SK-N-MC (cell line): Measurements from ENCODE around the gene GREB1.

Experiments used
- DNase-seq: peaks from one replicate; pipeline ENCODE4 v3.0.0-alpha.2; 2011; ENCODE audit warnings: low read depth, low spot score
- H3K27ac ChIP-seq: fragments of 200-600 bp; sonication (generic); 2 replicates; pipeline ENCODE4 v1.5.1; 2016; ENCODE audit warnings: mixed run types
- H3K36me3 ChIP-seq: fragments of 200-600 bp; sonication (generic); 2 replicates; pipeline ENCODE4 v1.6.1; 2017; ENCODE audit warnings: antibody characterized with exemption, low read length, mixed read lengths; ENCODE audit not compliant: insufficient read depth
- H3K4me3 ChIP-seq: fragments of 200-600 bp; sonication (generic); 2 replicates; pipeline ENCODE4 v1.5.1; 2016
- H3K9ac ChIP-seq: fragments of 200-600 bp; sonication (generic); 2 replicates; pipeline ENCODE4 v1.8.0; 2017; ENCODE audit warnings: mixed run types, mixed read lengths; ENCODE audit not compliant: insufficient read length
- H3K9me3 ChIP-seq: fragments of 200-600 bp; sonication (generic); 2 replicates; pipeline ENCODE4 v1.6.1; 2017; ENCODE audit warnings: low read depth, mild to moderate bottlenecking, antibody characterized with exemption, low read length, moderate library complexity, mixed read lengths
- EZH2 ChIP-seq: fragments of 200-600 bp; sonication (generic); IDR thresholded peaks from one replicate; pipeline ENCODE4 v1.6.1; 2017; ENCODE audit warnings: antibody characterized with exemption
- FOXP2 ChIP-seq: optimal IDR thresholded peaks from 2 replicates; pipeline ENCODE3; 2011; ENCODE audit warnings: mild to moderate bottlenecking, moderate library complexity; ENCODE audit not compliant: insufficient read depth; ENCODE audit errors: extremely low read length, control extremely low read depth
- POLR2AphosphoS5 ChIP-seq: IDR thresholded peaks from 2 replicates; pipeline ENCODE4 v1.6.1; 2012; ENCODE audit warnings: mild to moderate bottlenecking, low read depth, low read length, borderline replicate concordance

GREB1 gene

DNA sequence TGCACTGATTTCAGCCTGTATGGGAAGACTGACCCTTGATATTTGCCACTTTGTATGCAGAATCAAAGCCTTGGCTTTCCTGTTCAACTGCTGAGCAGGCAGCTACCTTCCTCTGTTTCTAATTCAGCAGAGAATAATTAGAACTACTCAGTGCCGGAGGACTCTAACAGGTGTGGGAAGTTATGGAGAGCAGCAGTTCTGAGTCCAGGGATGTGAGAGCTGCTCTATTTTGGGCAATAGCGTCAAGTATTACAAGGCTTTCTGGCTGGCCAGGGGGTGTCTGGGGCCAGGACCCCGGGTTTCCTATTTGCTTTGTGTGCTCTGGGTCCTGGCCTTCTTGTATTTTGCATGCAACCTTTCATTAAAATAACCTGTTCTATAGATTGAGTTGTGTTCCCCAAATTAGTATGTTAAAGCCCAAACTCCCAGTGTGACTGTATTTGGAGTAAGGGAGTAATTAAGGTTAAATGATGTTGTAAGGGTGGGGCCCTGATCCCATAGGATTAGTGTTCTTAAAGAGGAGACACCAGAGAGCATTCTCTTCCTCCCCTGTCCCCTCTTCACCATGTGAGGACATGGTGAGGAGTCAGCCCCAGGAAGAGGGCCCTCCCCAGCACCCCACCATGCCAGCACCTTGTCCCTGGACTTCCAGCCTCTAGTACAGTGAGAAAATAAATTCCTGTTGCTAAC lies 141.7 kb downstream of the GREB1 start:
- Histone ChIP-seq H3K9ac (no peak overlapping the region), H3K36me3 (no peaks in the 10 kb centered on the region), H3K27ac (no peak overlapping the region), H3K9me3 (no peaks in the 10 kb centered on the region), H3K4me3 (no peak overlapping the region)
- TF ChIP-seq POLR2AphosphoS5 (no peak), FOXP2 (no peak), EZH2 (no peak)
- DNase-seq: no peak

DNA sequence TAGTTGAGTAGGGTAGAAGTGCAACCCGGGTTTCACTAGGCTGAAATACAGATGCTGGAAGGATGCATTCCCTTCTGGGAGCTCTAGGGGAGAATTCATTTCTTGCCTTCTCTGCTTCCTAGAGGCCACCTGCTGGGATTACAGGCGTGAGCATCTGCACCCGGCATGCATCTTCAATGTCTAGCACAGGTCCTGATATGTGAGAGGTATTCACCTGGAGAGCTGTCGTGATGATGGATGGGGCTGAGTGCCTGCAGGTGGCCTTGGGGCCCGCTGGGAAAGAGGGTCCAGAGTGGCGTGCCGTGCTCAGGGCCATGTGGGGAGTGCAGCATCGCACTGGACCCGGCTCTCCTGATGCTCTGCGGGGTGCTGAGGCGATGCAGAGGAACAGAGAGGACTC lies 142.8 kb downstream of the GREB1 start:
- H3K9ac ChIP-seq: no peak overlapping the region
- no peak overlapping the region for H3K27ac ChIP-seq
- H3K9me3 ChIP-seq: no peaks in the 10 kb centered on the region
- TF ChIP-seq EZH2: no peak
- no peak for TF ChIP-seq FOXP2
- no peak for TF ChIP-seq POLR2AphosphoS5
- no peak for DNase-seq
- H3K36me3 ChIP-seq: no peaks in the 10 kb centered on the region
- H3K4me3 ChIP-seq: no peak overlapping the region

DNA sequence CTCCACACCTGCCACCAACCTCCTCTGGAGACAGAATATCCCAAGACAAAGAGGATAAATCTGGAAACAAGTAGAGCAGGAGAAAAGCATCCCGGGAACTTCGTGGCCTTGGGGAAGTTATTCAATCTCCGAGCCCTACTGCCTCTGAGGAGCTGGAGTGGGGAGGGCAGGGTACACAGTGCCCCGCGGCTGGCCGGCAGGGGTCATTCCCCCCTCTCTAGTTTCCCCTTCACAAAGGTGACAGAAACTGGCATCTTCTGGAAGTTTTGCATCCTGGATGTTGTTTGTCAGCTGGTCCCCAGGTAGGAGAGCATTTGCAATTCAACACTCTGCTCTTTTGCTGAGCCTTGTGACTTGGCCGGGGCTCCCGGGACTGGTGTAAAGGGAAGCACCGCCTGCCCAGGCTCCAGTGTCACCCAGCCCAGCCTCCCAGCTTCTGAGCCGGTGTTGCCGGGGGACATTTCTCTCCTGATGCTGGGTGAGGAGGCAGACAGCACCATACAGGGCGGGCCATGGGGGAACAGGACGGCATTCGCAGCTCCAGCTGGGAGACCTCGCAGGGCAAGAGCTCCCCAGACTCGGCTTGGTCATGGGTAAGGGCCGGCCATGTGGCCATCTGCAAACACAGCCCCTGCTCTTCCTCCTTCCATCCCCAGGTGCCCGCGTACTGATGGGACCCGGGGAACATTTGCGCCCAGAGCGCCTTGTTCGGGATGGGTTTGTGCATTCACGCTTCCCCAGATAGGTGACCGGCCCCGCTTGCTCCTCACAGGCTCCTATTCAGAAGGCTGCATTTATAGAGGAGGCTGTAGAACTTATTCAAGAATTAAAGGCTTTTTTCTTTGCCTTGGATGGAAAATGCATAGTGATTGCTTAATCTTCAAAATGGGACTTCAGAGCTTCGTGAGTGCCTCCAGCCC lies 143.6 kb downstream of the GREB1 start:
- no peak for DNase-seq
- Histone ChIP-seq H3K4me3 (no peak overlapping the region), H3K36me3 (no peaks in the 10 kb centered on the region), H3K9ac (no peak overlapping the region), H3K27ac (no peak overlapping the region), H3K9me3 (no peaks in the 10 kb centered on the region)
- no peak for TF ChIP-seq POLR2AphosphoS5

DNA sequence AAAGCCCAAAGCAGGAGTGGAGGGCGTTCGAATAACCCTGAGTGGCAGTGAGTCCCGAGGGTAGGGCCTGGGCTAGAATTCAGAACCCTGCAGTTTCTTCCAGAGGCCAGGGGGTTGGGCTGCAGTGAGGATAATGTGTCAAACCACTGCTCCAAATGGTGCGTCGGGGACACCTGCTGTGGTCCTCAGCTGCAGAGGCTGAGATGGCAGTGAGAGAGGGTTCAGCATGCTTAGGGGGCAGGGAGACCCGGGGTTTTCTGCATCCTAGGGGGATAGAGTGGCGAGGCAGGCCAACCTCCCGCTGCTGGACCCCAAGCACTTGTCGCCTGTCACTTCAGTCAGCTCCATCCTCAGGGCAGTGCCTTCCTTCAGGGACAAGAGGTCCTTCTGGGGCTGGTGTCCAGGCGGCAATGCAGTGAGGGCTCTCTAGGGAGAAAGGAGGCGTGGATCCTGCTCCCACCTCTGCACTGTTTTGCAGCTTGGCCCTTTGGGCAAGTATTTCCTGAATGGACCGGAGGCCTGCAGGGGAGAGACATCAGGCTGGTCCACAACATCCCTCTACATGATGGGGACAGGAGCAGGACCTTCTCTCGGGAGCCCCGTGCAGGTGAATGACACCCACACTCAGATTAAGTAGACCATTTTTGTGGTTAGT lies 144.6 kb downstream of the GREB1 start:
- no peak for DNase-seq
- TF ChIP-seq FOXP2: no peak
- no peak for TF ChIP-seq EZH2
- no peak for TF ChIP-seq POLR2AphosphoS5
- Histone ChIP-seq H3K9ac (no peak overlapping the region), H3K27ac (no peak overlapping the region), H3K9me3 (no peaks in the 10 kb centered on the region), H3K36me3 (no peaks in the 10 kb centered on the region), H3K4me3 (no peak overlapping the region)

DNA sequence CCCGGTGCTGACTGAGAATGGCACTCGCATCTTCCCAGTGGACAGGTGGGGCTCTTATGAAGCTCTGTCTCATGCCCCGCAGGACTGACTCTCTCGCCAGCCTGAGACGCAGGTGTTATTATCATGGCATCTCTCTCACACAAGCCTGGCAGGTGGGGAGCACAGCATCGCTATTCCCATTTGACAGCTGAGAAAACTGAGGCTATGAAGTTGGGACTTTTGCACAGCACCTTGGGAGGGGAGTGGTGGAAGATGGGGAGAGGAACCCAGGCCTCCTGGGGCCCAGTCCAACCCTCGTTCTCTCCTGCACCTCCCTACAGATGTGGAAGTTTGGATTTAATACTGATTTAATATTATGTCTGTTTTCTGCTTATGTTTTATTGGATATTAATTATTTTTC lies 145.2 kb downstream of the GREB1 start:
- Histone ChIP-seq H3K36me3 (no peaks in the 10 kb centered on the region), H3K9ac (no peak overlapping the region), H3K9me3 (no peaks in the 10 kb centered on the region), H3K27ac (no peak overlapping the region), H3K4me3 (no peak overlapping the region)
- no peak for TF ChIP-seq EZH2
- TF ChIP-seq POLR2AphosphoS5: no peak
- no peak for TF ChIP-seq FOXP2
- no peak for DNase-seq

DNA sequence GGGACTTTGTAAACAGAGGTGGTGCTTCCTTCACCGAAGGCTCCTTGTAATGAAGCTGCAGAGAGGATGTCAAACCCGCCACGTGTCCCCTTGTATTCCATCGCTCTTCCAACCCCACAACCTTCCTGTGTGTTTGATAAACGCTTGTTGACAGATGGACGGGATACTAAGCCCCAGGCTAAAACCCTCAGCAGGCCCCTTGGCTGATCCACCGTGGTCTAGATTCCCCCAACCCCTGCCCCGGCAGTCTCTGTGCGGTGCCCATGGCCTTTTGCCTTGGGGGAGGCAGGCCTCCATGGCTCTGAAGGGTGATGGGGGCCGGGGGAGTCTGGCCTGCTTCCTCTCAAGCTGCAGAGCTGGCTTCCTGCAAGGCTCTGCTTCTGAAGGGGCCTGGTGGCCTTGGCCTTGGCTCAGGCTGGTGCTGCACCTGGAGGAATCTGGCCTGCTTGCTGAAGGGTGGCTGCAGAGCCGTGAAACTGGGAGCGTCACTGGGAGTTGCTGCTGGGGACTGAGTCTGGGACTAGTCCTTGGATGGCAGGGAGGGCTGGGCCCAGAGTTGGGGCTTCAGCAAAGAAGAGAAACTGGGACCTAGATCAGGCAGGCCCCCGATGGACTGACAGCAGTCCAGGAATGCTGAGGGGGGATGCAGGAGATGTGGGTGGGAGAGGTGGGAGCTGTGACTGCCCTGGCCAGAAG lies 145.8 kb downstream of the GREB1 start:
- no peaks in the 10 kb centered on the region for H3K36me3 ChIP-seq
- no peak overlapping the region for H3K4me3 ChIP-seq
- no peak overlapping the region for H3K9ac ChIP-seq
- DNase-seq: no peak
- no peak for TF ChIP-seq FOXP2
- no peak for TF ChIP-seq POLR2AphosphoS5
- no peak for TF ChIP-seq EZH2
- H3K9me3 ChIP-seq: no peaks in the 10 kb centered on the region
- H3K27ac ChIP-seq: no peak overlapping the region

DNA sequence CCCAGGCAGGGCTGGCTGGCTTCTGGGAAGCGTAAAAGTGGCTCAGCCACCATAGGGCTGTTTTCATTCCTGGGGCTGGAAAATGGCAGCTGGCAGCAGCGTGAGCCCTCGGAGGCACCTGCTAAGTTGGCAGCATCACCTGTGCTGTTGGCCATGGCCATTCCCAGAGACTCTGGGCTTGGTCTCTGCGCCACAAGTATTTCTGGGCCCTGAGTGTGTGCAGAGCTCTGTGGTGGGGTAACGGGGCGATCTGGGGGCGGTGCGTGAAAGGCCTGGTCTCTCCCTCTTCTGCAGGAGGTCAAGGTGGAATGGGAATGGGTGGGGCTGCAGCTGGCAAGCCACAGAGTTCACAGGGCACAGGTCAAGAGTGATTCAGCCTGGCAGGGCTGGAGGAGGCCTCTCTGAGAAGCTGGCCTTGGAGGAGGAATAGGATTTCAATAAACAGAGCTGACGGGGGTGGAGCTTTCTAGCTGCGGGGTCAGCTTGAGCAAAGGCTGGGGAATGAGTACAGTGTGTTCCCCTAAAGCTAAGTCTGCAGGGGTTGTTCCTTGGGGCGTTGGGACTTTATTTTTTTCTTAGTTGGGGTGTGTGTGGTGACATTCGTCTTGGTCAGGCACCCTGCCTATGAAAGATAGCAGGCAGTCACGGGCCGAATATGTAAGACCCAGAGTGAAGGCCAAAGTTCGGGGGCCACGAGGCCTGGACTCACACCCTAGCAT lies 146.5 kb downstream of the GREB1 start:
- H3K27ac ChIP-seq: no peak overlapping the region
- DNase-seq: no peak
- no peak overlapping the region for H3K4me3 ChIP-seq
- H3K9ac ChIP-seq: no peak overlapping the region
- TF ChIP-seq FOXP2: no peak
- TF ChIP-seq EZH2: no peak
- TF ChIP-seq POLR2AphosphoS5: no peak
- no peaks in the 10 kb centered on the region for H3K9me3 ChIP-seq
- H3K36me3 ChIP-seq: no peaks in the 10 kb centered on the region
